ENCODE data around the gene SRD5A3.
"Not testable (repeated sequence)": the region's sequence is repeated elsewhere in the genome, so short reads cannot be mapped to it uniquely, and the experiment has no call there.

The SRD5A3 gene

DNA sequence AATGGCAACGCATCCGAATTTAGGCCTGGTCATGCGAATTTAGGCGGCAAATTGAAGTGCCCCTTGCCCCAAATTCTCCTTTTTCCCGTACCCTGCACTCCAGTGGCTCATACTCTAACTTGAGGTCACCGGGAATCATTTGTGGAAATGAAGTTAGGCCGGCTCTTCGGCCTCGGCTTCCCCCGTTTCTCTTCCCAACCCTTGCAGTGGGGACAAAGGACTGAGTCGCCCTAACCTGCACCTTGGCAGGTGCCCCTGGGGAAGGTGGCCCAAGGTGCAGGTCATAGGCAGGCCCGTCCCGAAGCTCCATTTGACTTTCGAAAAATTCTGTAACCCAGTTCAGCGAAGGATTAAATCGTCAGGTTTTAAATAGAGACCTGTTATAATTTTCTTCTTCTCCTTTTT lies 811 bp downstream of the SRD5A3 start:
- WGBS, 2 experiments (ENCODE audit: insufficient coverage in 2 of 2), result 33 to 44% methylated on average over 11 to 14 of the region's 16 CpGs
- H3K27ac ChIP-seq (ENCODE audit: low read depth, low read length, severe bottlenecking), result peak overlapping the region; percentile 52

DNA sequence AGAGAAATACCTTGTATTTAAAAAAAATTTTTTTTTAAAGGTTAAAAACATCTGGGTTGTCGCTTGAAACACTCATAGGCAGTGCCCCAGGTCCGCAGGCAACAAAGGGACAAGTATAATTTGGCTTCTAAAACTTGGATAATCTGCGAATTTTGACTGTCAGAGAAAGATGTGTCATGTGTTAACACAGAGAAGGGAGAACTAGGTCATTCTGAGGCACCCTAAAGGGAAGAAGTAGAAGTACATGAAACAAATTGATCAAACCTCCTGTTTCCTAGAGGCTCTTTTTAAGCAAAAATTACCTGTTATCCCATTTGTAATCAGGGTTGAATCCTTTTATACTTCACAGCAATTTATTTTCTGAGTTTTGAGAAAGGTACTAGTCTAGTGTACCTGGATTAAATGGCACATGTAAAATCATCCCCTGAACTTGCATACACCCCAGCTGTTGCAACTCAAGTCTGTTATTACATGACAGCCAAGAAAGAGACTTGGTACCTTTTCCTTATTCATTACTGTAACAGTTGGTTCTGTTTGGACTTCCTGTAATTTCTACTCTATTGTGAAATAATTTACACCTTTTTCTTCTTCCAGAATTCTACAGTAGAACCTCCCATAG lies 1.7 kb downstream of the SRD5A3 start:
- Histone ChIP-seq H3K27ac (ENCODE audit: low read depth, low read length, severe bottlenecking) (no peak overlapping the region), H3K4me3 (ENCODE audit: extremely low read depth, insufficient read depth, low read length, poor library complexity, severe bottlenecking) (peak overlapping the region; percentile 60), H3K4me1 (ENCODE audit: control insufficient read depth, insufficient read depth, low read length, poor library complexity, severe bottlenecking) (no peaks in the 10 kb centered on the region), H3K9me3 (ENCODE audit: control insufficient read depth, low read length) (no peaks in the 10 kb centered on the region), H3K36me3 (ENCODE audit: control insufficient read depth, insufficient read depth, low read length) (peaks cover 9% of the 10 kb centered on the region)
- WGBS, 2 experiments (ENCODE audit: insufficient coverage in 2 of 2), result 93 to 97% methylated on average over 3 of the region's 3 CpGs

More for the DNA sequence above, 811 bp downstream of the SRD5A3 start:
- peak overlapping the region; percentile 60 for H3K4me3 ChIP-seq (ENCODE audit: extremely low read depth, insufficient read depth, low read length, poor library complexity, severe bottlenecking)
- no peaks in the 10 kb centered on the region for H3K4me1 ChIP-seq (ENCODE audit: control insufficient read depth, insufficient read depth, low read length, poor library complexity, severe bottlenecking)
- no peaks in the 10 kb centered on the region for H3K9me3 ChIP-seq (ENCODE audit: control insufficient read depth, low read length)
- H3K36me3 ChIP-seq (ENCODE audit: control insufficient read depth, insufficient read depth, low read length), result peaks cover 4% of the 10 kb centered on the region

GRCh38 chr4:55348466-55348865 lies 2.4 kb downstream of the SRD5A3 start:
- WGBS, 2 experiments (ENCODE audit: insufficient coverage in 2 of 2), result 80 to 100% methylated on average over 1 of the region's 3 CpGs
- H3K36me3 ChIP-seq (ENCODE audit: control insufficient read depth, insufficient read depth, low read length), result peaks cover 9% of the 10 kb centered on the region
- no peak overlapping the region for H3K4me3 ChIP-seq (ENCODE audit: extremely low read depth, insufficient read depth, low read length, poor library complexity, severe bottlenecking)
- no peaks in the 10 kb centered on the region for H3K4me1 ChIP-seq (ENCODE audit: control insufficient read depth, insufficient read depth, low read length, poor library complexity, severe bottlenecking)
- no peaks in the 10 kb centered on the region for H3K9me3 ChIP-seq (ENCODE audit: control insufficient read depth, low read length)
- no peak overlapping the region for H3K27ac ChIP-seq (ENCODE audit: low read depth, low read length, severe bottlenecking)

- H3K27ac ChIP-seq (ENCODE audit: low read depth, low read length, severe bottlenecking); H3K4me1 ChIP-seq (ENCODE audit: control insufficient read depth, insufficient read depth, low read length, poor library complexity, severe bottlenecking): not testable (repeated sequence)
- 90 to 99% methylated on average over 8 to 10 of the region's 10 CpGs for WGBS, 2 experiments (ENCODE audit: insufficient coverage in 2 of 2)
Measured at GRCh38 chr4:55350870-55351269, 4.8 kb downstream of the SRD5A3 start.

DNA sequence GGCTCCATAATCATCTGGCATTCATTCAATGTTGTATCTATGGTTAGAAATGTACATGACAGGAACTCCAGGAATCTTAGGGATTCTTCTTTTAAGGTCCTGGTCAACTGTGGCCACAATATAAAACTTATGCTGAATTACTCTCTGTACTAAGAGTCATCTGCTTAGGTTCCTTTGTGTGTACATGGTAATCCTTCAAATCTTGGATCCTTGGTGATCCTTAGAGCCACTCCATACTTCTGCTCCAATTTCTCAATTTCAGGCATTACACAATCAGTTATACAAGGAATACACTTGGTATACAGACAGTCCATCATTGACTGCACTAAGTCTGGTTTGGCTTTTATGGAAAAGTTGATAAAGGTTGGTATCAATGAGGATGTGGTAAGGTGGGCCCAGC lies 5.8 kb downstream of the SRD5A3 start:
- Histone ChIP-seq H3K4me1 (ENCODE audit: control insufficient read depth, insufficient read depth, low read length, poor library complexity, severe bottlenecking) (peaks cover 4% of the 10 kb centered on the region), H3K27ac (ENCODE audit: low read depth, low read length, severe bottlenecking) (no peak overlapping the region), H3K4me3 (ENCODE audit: extremely low read depth, insufficient read depth, low read length, poor library complexity, severe bottlenecking) (no peak overlapping the region), H3K36me3 (ENCODE audit: control insufficient read depth, insufficient read depth, low read length) (peaks cover 13% of the 10 kb centered on the region), H3K9me3 (ENCODE audit: control insufficient read depth, low read length) (no peaks in the 10 kb centered on the region)

More at GRCh38 chr4:55350870-55351269, 4.8 kb downstream of the SRD5A3 start:
- not testable (repeated sequence) for H3K4me3 ChIP-seq (ENCODE audit: extremely low read depth, insufficient read depth, low read length, poor library complexity, severe bottlenecking); H3K9me3 ChIP-seq (ENCODE audit: control insufficient read depth, low read length)
- H3K36me3 ChIP-seq (ENCODE audit: control insufficient read depth, insufficient read depth, low read length), result peaks cover 13% of the 10 kb centered on the region

- Histone ChIP-seq H3K4me3 (ENCODE audit: extremely low read depth, insufficient read depth, low read length, poor library complexity, severe bottlenecking) (no peak overlapping the region), H3K36me3 (ENCODE audit: control insufficient read depth, insufficient read depth, low read length) (peaks cover 13% of the 10 kb centered on the region), H3K9me3 (ENCODE audit: control insufficient read depth, low read length) (no peaks in the 10 kb centered on the region), H3K4me1 (ENCODE audit: control insufficient read depth, insufficient read depth, low read length, poor library complexity, severe bottlenecking) (peaks cover 4% of the 10 kb centered on the region), H3K27ac (ENCODE audit: low read depth, low read length, severe bottlenecking) (no peak overlapping the region)
- WGBS, 2 experiments (ENCODE audit: insufficient coverage in 2 of 2), result 93 to 100% methylated on average over 2 of the region's 2 CpGs
Measured at GRCh38 chr4:55352726-55353125, 6.7 kb downstream of the SRD5A3 start.

DNA sequence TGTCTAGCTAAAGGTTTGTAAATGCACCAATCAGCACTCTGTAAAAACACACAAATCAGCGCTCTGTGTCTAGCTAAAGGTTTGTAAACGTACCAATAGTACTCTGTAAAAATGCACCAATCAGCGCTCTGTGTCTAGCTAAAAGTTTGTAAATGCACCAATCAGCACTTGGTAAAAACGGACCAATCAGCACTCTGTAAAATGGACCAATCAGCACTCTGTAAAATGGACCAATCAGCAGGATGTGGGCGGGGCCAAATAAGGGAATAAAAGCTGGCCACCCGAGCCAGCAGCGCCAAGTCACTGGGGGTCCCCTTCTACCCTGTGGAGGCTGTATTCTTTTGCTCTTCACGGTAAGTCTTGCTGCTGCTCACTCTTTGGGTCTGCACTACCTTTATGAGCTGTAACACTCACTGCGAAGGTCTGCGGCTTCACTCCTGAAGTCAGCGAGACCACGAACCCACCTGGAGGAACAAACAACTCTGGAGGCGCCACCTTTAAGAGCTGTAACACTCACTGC lies 7.2 kb downstream of the SRD5A3 start:
- not testable (repeated sequence) for H3K4me1 ChIP-seq (ENCODE audit: control insufficient read depth, insufficient read depth, low read length, poor library complexity, severe bottlenecking); H3K4me3 ChIP-seq (ENCODE audit: extremely low read depth, insufficient read depth, low read length, poor library complexity, severe bottlenecking); H3K27ac ChIP-seq (ENCODE audit: low read depth, low read length, severe bottlenecking); H3K9me3 ChIP-seq (ENCODE audit: control insufficient read depth, low read length)
- H3K36me3 ChIP-seq (ENCODE audit: control insufficient read depth, insufficient read depth, low read length), result peaks cover 13% of the 10 kb centered on the region
- WGBS, 2 experiments (ENCODE audit: insufficient coverage in 2 of 2), result 92 to 93% methylated on average over 12 to 13 of the region's 13 CpGs

- 100% methylated on average over 3 of the region's 8 CpGs; no CpG with 5 or more reads in 1 of the 2 experiments for WGBS, 2 experiments (ENCODE audit: insufficient coverage in 2 of 2)
- H3K9me3 ChIP-seq (ENCODE audit: control insufficient read depth, low read length), result no peaks in the 10 kb centered on the region
- no peak overlapping the region for H3K27ac ChIP-seq (ENCODE audit: low read depth, low read length, severe bottlenecking)
- H3K4me3 ChIP-seq (ENCODE audit: extremely low read depth, insufficient read depth, low read length, poor library complexity, severe bottlenecking), result no peak overlapping the region
- H3K36me3 ChIP-seq (ENCODE audit: control insufficient read depth, insufficient read depth, low read length), result peaks cover 13% of the 10 kb centered on the region
- peaks cover 4% of the 10 kb centered on the region for H3K4me1 ChIP-seq (ENCODE audit: control insufficient read depth, insufficient read depth, low read length, poor library complexity, severe bottlenecking)
Measured at GRCh38 chr4:55354648-55355047, 8.6 kb downstream of the SRD5A3 start.

GRCh38 chr4:55355555-55355954 lies 9.5 kb downstream of the SRD5A3 start:
- H3K27ac ChIP-seq (ENCODE audit: low read depth, low read length, severe bottlenecking), result no peak overlapping the region
- H3K4me1 ChIP-seq (ENCODE audit: control insufficient read depth, insufficient read depth, low read length, poor library complexity, severe bottlenecking), result peaks cover 4% of the 10 kb centered on the region
- H3K4me3 ChIP-seq (ENCODE audit: extremely low read depth, insufficient read depth, low read length, poor library complexity, severe bottlenecking), result no peak overlapping the region
- H3K36me3 ChIP-seq (ENCODE audit: control insufficient read depth, insufficient read depth, low read length), result peaks cover 13% of the 10 kb centered on the region
- H3K9me3 ChIP-seq (ENCODE audit: control insufficient read depth, low read length), result no peaks in the 10 kb centered on the region
- WGBS, 2 experiments (ENCODE audit: insufficient coverage in 2 of 2), result 55 to 72% methylated on average over 3 to 4 of the region's 6 CpGs

DNA sequence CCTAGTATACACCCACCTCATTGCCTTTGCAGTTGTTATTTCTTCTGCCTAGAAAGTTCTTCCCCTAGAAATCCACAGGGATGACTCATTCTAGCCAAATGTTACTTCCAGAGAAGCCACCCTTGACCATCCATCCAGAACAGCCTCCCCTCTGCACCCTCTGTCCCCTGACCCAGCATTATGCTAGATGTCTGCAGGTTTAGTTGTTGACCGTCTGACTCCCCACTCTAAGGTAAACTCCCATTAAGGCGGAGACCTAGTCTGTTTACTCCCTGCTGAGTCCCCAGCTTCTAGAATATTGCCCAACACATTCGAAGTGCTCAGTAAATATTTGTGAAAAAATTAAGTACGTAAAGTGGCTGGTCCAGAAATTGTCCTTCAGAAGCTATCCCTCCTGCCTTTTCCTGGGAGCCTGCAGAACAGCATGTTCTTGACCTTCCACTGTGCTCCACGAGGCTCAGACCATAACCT lies 11.0 kb downstream of the SRD5A3 start:
- Histone ChIP-seq H3K9me3 (ENCODE audit: control insufficient read depth, low read length) (no peaks in the 10 kb centered on the region), H3K27ac (ENCODE audit: low read depth, low read length, severe bottlenecking) (no peak overlapping the region), H3K36me3 (ENCODE audit: control insufficient read depth, insufficient read depth, low read length) (peaks cover 7% of the 10 kb centered on the region), H3K4me1 (ENCODE audit: control insufficient read depth, insufficient read depth, low read length, poor library complexity, severe bottlenecking) (peaks cover 4% of the 10 kb centered on the region), H3K4me3 (ENCODE audit: extremely low read depth, insufficient read depth, low read length, poor library complexity, severe bottlenecking) (no peak overlapping the region)
- 100% methylated on average over 3 of the region's 5 CpGs for WGBS, 2 experiments (ENCODE audit: insufficient coverage in 2 of 2)

DNA sequence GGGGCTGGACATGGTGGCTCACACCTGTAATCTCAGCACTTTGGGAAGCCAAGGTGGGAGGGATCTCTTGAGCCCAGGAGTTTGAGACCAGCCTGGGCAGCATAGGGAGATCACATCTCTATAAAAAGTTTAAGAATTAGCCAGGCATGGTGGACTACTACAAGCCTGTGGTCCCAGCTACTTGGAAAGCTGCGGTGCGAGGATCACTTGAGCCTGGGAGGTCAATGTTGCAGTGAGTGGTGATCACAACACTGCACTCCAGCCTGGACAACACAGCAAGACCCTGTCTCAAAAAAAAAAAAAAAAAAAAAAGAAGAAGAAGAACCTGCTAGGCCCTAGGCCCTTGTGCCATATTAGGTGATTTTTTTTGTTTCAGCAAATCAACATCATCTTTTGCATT lies 12.2 kb downstream of the SRD5A3 start:
- WGBS, 2 experiments (ENCODE audit: insufficient coverage in 2 of 2), result 100% methylated on average over 2 of the region's 2 CpGs; no CpG with 5 or more reads in 1 of the 2 experiments
- peaks cover 5% of the 10 kb centered on the region for H3K36me3 ChIP-seq (ENCODE audit: control insufficient read depth, insufficient read depth, low read length)
- H3K27ac ChIP-seq (ENCODE audit: low read depth, low read length, severe bottlenecking), result no peak overlapping the region
- no peaks in the 10 kb centered on the region for H3K9me3 ChIP-seq (ENCODE audit: control insufficient read depth, low read length)
- no peak overlapping the region for H3K4me3 ChIP-seq (ENCODE audit: extremely low read depth, insufficient read depth, low read length, poor library complexity, severe bottlenecking)
- H3K4me1 ChIP-seq (ENCODE audit: control insufficient read depth, insufficient read depth, low read length, poor library complexity, severe bottlenecking), result peaks cover 4% of the 10 kb centered on the region

All from mesodermal cell (in vitro differentiated cells).